Astrocyte (in vitro differentiated cells and primary cell): ENCODE data around the gene NHLRC2. TPM values are rescaled to one million over a fixed set of nuclear protein-coding genes. Genes with fewer than 3 reads are reported as not detected.
"Not testable (repeated sequence)": the region's sequence is repeated elsewhere in the genome, so short reads cannot be mapped to it uniquely, and the experiment has no call there.

ENCODE experiments used
- DNase-seq: peaks from one replicate; pipeline ENCODE4 v3.0.0-alpha.2; 2010; ENCODE audit warnings: low read depth
- FAIRE-seq: peaks from 2 replicates; lab custom pipeline; 2011; peaks lifted over from hg19 to GRCh38; lab: Jason Lieb, UNC
- H2AFZ ChIP-seq: 2 replicates; pipeline ENCODE4 v1.6.0; 2012; ENCODE audit warnings: low read depth, low read length, inconsistent platforms
- H3K27ac ChIP-seq: 2 replicates; pipeline ENCODE4 v1.5.1; 2011; ENCODE audit warnings: low read depth, low read length, inconsistent platforms
- H3K27me3 ChIP-seq: 2 replicates; pipeline ENCODE4 v1.6.0; 2011; ENCODE audit warnings: low read length, inconsistent platforms; ENCODE audit not compliant: insufficient read depth
- H3K36me3 ChIP-seq: 2 replicates; pipeline ENCODE4 v1.5.1; 2011; ENCODE audit warnings: low read length, inconsistent platforms; ENCODE audit not compliant: insufficient read depth
- H3K4me1 ChIP-seq: 2 replicates; pipeline ENCODE4 v1.5.1; 2011; ENCODE audit warnings: low read length, inconsistent platforms; ENCODE audit not compliant: insufficient read depth
- H3K4me2 ChIP-seq: 2 replicates; pipeline ENCODE4 v1.6.0; 2012; ENCODE audit warnings: low read length, inconsistent platforms
- H3K4me3 ChIP-seq: 2 replicates; pipeline ENCODE4 v1.5.1; 2011; ENCODE audit warnings: low read depth, mild to moderate bottlenecking, low read length, inconsistent platforms; ENCODE audit not compliant: insufficient read depth
- H3K79me2 ChIP-seq: 2 replicates; pipeline ENCODE4 v1.6.0; 2012; ENCODE audit warnings: mild to moderate bottlenecking, low read length, inconsistent platforms; ENCODE audit not compliant: insufficient read depth
- H3K9ac ChIP-seq: 2 replicates; pipeline ENCODE4 v1.6.0; 2012; ENCODE audit warnings: mild to moderate bottlenecking, low read length, inconsistent platforms
- H3K9me3 ChIP-seq: 2 replicates; pipeline ENCODE4 v1.5.1; 2012; ENCODE audit warnings: low read depth, mild to moderate bottlenecking, low read length, inconsistent platforms; ENCODE audit not compliant: insufficient read depth
- H4K20me1 ChIP-seq: 2 replicates; pipeline ENCODE4 v1.6.0; 2012; ENCODE audit warnings: low read length, inconsistent platforms; ENCODE audit not compliant: insufficient read depth
- H3K27ac Mint-ChIP-seq: one replicate; pipeline ENCODE4 v1.8.0; 2021; ENCODE audit warnings: mild to moderate bottlenecking, mixed read lengths; ENCODE audit not compliant: unreplicated experiment
- H3K27me3 Mint-ChIP-seq: one replicate; pipeline ENCODE4 v1.8.0; 2021; ENCODE audit warnings: low read depth, mixed read lengths; ENCODE audit not compliant: unreplicated experiment
- H3K36me3 Mint-ChIP-seq: one replicate; pipeline ENCODE4 v1.8.0; 2021; ENCODE audit warnings: low read depth, mixed read lengths; ENCODE audit not compliant: unreplicated experiment
- H3K4me1 Mint-ChIP-seq: one replicate; pipeline ENCODE4 v1.8.0; 2021; ENCODE audit warnings: low read depth, mixed read lengths; ENCODE audit not compliant: unreplicated experiment
- H3K4me3 Mint-ChIP-seq: one replicate; pipeline ENCODE4 v1.8.0; 2021; ENCODE audit warnings: mild to moderate bottlenecking, moderate library complexity, mixed read lengths; ENCODE audit not compliant: unreplicated experiment
- H3K9me3 Mint-ChIP-seq: one replicate; pipeline ENCODE4 v1.8.0; 2021; ENCODE audit warnings: mild to moderate bottlenecking, mixed read lengths; ENCODE audit not compliant: unreplicated experiment
- CTCF ChIP-seq: IDR thresholded peaks from 2 replicates; pipeline ENCODE4 v1.5.1; 2011; ENCODE audit warnings: low read depth, mild to moderate bottlenecking, inconsistent platforms, low read length, moderate library complexity; ENCODE audit not compliant: insufficient read depth
- EZH2 ChIP-seq: IDR thresholded peaks from 2 replicates; pipeline ENCODE4 v1.6.1; 2012; ENCODE audit warnings: mild to moderate bottlenecking, low read length, inconsistent platforms; ENCODE audit not compliant: insufficient read depth
- total RNA-seq: library from RNA; stranded (reverse); gene quantifications from 2 replicates; pipeline ENCODE4 v1.2.1, GENCODE V29; 2021

NHLRC2 gene
- total RNA-seq, 1 donor from 2014 or later, result 16.9 TPM

GRCh38 chr10:113941140-113941539 lies 86.7 kb downstream of the NHLRC2 start:
- Mint-ChIP-seq H3K27ac (no peak overlapping the region), H3K4me3 (no peak overlapping the region), H3K9me3 (peaks cover 2% of the 10 kb centered on the region), H3K36me3 (no peaks in the 10 kb centered on the region), H3K27me3 (peaks cover 26% of the 10 kb centered on the region), H3K4me1 (peaks cover 5% of the 10 kb centered on the region)
- no peaks in the 10 kb centered on the region for H3K79me2 ChIP-seq
- FAIRE-seq (no peak), DNase-seq (no peak)
- H3K9me3 ChIP-seq, result no peaks in the 10 kb centered on the region
- no peak overlapping the region for H2AFZ ChIP-seq
- H3K4me1 ChIP-seq, result peaks cover 11% of the 10 kb centered on the region
- no peaks in the 10 kb centered on the region for H3K36me3 ChIP-seq
- no peak overlapping the region for H3K9ac ChIP-seq
- H4K20me1 ChIP-seq, result no peaks in the 10 kb centered on the region
- H3K4me3 ChIP-seq, result no peak overlapping the region
- H3K4me2 ChIP-seq, result no peak overlapping the region
- no peak overlapping the region for H3K27ac ChIP-seq
- TF ChIP-seq CTCF (no peak), EZH2 (no peak)
- H3K27me3 ChIP-seq, result no peaks in the 10 kb centered on the region

DNA sequence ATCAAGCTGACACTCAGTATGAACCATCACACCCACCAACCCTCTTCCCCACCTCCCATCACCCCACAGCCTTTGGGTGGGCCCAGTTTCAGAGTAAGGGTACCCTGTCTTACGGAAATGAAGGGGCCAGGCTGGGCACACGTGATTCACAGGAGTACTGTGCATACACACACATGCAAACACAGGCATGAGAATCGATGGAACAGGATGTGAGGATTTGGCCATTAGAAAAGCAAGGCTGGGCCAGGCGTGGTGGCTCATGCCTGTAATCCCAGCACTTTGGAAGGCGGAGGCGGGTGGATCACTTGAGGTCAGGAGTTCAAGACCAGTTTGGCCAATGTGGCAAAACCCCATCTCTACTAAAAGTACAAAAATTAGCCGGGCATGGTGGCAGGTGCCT lies 88.7 kb downstream of the NHLRC2 start:
- DNase-seq, FAIRE-seq, H3K36me3 ChIP-seq, H3K27me3 ChIP-seq, H3K9me3 Mint-ChIP-seq, H3K4me2 ChIP-seq, H3K9me3 ChIP-seq, H2AFZ ChIP-seq, H3K36me3 Mint-ChIP-seq, H3K27ac ChIP-seq, H3K27ac Mint-ChIP-seq, H3K4me3 Mint-ChIP-seq, H3K9ac ChIP-seq, H4K20me1 ChIP-seq, H3K4me3 ChIP-seq, H3K79me2 ChIP-seq: not testable (repeated sequence)
- Mint-ChIP-seq H3K27me3 (peaks cover 21% of the 10 kb centered on the region), H3K4me1 (peaks cover 17% of the 10 kb centered on the region)
- peaks cover 11% of the 10 kb centered on the region for H3K4me1 ChIP-seq

DNA sequence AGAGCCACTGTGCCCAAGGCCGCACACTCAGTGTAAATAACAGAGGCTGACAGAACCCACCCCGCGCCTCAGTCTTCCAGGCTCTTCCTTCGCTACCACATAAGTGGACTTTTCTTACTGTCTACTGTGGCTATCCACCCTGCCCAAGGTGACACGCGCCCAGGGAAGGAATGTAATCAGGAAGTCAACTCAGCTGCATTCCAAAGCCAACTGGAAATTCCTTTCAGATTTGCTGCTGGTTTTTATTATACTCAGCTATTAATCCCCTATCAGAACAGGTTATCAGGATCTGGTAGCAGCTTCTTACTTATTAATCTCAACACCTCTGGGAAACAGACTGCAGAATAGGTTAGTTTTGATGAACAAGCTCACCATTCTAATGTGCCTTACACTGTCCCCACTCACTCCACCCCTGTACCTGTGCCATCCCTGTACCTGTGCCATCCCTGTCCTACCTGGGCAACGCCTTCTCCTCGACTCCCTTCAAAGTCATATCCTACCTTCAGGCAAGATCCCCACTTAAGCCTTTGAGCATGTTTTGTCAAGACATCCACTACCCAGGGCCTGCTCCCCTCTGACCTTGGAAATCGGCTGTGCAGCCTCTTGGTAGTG lies 90.7 kb downstream of the NHLRC2 start:
- no peaks in the 10 kb centered on the region for H3K36me3 ChIP-seq
- H3K9ac ChIP-seq, result no peak overlapping the region
- Mint-ChIP-seq H3K4me1 (peaks cover 17% of the 10 kb centered on the region), H3K27ac (no peak overlapping the region), H3K36me3 (no peaks in the 10 kb centered on the region), H3K9me3 (peaks cover 2% of the 10 kb centered on the region), H3K4me3 (no peak overlapping the region), H3K27me3 (peaks cover 8% of the 10 kb centered on the region)
- H4K20me1 ChIP-seq, result no peaks in the 10 kb centered on the region
- H3K4me2 ChIP-seq, result peak overlapping the region; percentile 52
- peaks cover 11% of the 10 kb centered on the region for H3K4me1 ChIP-seq
- FAIRE-seq (no peak), DNase-seq (peak; percentile 68)
- H3K4me3 ChIP-seq, result no peak overlapping the region
- H3K27ac ChIP-seq, result no peak overlapping the region
- TF ChIP-seq CTCF (no peak), EZH2 (no peak)
- no peaks in the 10 kb centered on the region for H3K79me2 ChIP-seq
- no peaks in the 10 kb centered on the region for H3K27me3 ChIP-seq
- peak overlapping the region; percentile 3 for H2AFZ ChIP-seq
- H3K9me3 ChIP-seq, result no peaks in the 10 kb centered on the region
